Stimulated activated CD8-positive, alpha-beta memory T cell treated with anti-CD3 and anti-CD28 coated beads, Interleukin-4, amount 100 ng/mL, for 48 hours (primary cell): ENCODE measurements around the gene IVNS1ABP.
A peak's percentile ranks its signal among the peaks of the same experiment; 100 is the strongest.
"Not testable (repeated sequence)": the region's sequence is repeated elsewhere in the genome, so short reads cannot be mapped to it uniquely, and the experiment has no call there.

Experiments
- DNase-seq: peaks from one replicate; pipeline ENCODE4 v3.0.0-alpha.2; 2020

Gene IVNS1ABP

GRCh38 chr1:185328255-185328654 is 11.2 kb upstream of the IVNS1ABP start:
- no peak for DNase-seq

GRCh38 chr1:185325413-185325812 is 8.4 kb upstream of the IVNS1ABP start:
- no peak for DNase-seq

GRCh38 chr1:185324118-185324517 is 7.1 kb upstream of the IVNS1ABP start:
- no peak for DNase-seq

- DNase-seq = no peak
Measured at GRCh38 chr1:185322636-185323035, 5.6 kb upstream of the IVNS1ABP start.

GRCh38 chr1:185321653-185322221 is 4.7 kb upstream of the IVNS1ABP start:
- not testable (repeated sequence) for DNase-seq

GRCh38 chr1:185321104-185321503 is 4.1 kb upstream of the IVNS1ABP start:
- DNase-seq = not testable (repeated sequence)

GRCh38 chr1:185319139-185319475 is 2.1 kb upstream of the IVNS1ABP start:
- DNase-seq = no peak

GRCh38 chr1:185318431-185319138 is 1.5 kb upstream of the IVNS1ABP start:
- DNase-seq = no peak

GRCh38 chr1:185317886-185318310 is 855 bp upstream of the IVNS1ABP start:
- peak; percentile 74 for DNase-seq

- DNase-seq = peak; percentile 95
Measured at GRCh38 chr1:185316163-185317033, 645 bp downstream of the IVNS1ABP start.

GRCh38 chr1:185315445-185316071 is 1.5 kb downstream of the IVNS1ABP start:
- no peak for DNase-seq

- DNase-seq = no peak
Measured at GRCh38 chr1:185314411-185314810, 2.6 kb downstream of the IVNS1ABP start.

- no peak for DNase-seq
Measured at GRCh38 chr1:185312361-185313138, 4.5 kb downstream of the IVNS1ABP start.

- no peak for DNase-seq
Measured at GRCh38 chr1:185311589-185312225, 5.3 kb downstream of the IVNS1ABP start.

- DNase-seq = no peak
Measured at GRCh38 chr1:185309566-185309965, 7.5 kb downstream of the IVNS1ABP start.

GRCh38 chr1:185308126-185308525 is 8.9 kb downstream of the IVNS1ABP start:
- DNase-seq = no peak

- DNase-seq = no peak
Measured at GRCh38 chr1:185305419-185305818, 11.6 kb downstream of the IVNS1ABP start.

GRCh38 chr1:185300152-185300551 is 16.9 kb downstream of the IVNS1ABP start:
- no peak for DNase-seq

GRCh38 chr1:185297982-185298381 is 19.1 kb downstream of the IVNS1ABP start:
- DNase-seq = no peak

GRCh38 chr1:185295091-185295490 is 22.0 kb downstream of the IVNS1ABP start:
- DNase-seq = no peak

- DNase-seq = no peak
Measured at GRCh38 chr1:185293967-185294542, 23.0 kb downstream of the IVNS1ABP start.

GRCh38 chr1:185292237-185292636 is 24.8 kb downstream of the IVNS1ABP start:
- DNase-seq = no peak
